Measurements from ENCODE around the gene GNAI3. TPM values are rescaled to one million over a fixed set of nuclear protein-coding genes. Genes with fewer than 3 reads are reported as not detected.

The GNAI3 gene
- total RNA-seq, 1 experiment from 2014 or later: 10.0 TPM

DNA sequence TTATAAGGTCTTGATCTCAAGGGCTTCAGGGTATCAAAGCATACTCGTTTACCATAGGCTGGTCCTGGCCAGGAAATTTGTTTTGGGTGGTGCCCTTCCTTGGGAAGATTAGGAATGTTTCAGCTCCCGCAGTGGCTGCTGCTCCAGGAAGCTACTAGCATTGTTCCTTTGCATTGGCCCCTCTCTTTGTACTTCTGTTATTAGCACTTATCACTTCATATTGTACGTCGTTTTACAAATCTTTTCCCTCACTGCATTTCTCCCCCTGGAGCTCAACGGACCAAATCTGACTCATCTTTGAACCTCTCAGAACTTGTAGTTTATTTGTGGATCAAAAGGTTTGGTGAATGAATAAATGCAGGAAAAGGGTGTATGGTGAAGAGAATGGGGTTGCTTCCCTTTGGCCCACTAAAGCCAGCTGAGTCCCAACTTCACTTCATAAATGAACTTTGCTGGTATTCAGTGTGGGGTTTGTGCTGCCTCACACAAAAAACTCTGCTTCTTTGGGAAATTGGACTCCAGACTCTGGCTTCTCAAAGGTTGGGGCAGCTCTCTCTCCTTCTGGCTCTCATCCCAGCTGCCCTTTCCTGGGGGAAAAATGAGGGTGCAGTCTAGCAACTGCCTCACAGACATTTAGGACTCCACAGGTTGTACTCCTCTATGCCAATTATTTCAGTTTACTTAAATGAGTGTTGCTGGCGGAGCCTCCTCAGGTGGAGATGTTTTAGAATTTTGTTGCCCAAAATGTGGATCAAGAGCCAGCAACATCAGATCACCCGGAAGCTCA lies 65.1 kb downstream of the GNAI3 start:
- intact Hi-C loops (cut with micrococcal nuclease; ENCODE audit: unreplicated experiment): no loop called here
- POLR2A ChIA-PET (ENCODE audit: unreplicated experiment): interaction anchor here (0.6 to 0.7 kb wide), 3 partner anchors 382 to 521 kb away, joined by 4 to 13 read pairs (median 7); no protein-coding TSS in a partner anchor
- TF ChIP-seq, protein P1, sequence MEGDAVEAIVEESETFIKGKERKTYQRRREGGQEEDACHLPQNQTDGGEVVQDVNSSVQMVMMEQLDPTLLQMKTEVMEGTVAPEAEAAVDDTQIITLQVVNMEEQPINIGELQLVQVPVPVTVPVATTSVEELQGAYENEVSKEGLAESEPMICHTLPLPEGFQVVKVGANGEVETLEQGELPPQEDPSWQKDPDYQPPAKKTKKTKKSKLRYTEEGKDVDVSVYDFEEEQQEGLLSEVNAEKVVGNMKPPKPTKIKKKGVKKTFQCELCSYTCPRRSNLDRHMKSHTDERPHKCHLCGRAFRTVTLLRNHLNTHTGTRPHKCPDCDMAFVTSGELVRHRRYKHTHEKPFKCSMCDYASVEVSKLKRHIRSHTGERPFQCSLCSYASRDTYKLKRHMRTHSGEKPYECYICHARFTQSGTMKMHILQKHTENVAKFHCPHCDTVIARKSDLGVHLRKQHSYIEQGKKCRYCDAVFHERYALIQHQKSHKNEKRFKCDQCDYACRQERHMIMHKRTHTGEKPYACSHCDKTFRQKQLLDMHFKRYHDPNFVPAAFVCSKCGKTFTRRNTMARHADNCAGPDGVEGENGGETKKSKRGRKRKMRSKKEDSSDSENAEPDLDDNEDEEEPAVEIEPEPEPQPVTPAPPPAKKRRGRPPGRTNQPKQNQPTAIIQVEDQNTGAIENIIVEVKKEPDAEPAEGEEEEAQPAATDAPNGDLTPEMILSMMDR (conservative IDR thresholded peaks at IDR 0.05): no peak
- no peak for TF ChIP-seq EZH2 (IDR thresholded peaks at IDR 0.05; ENCODE audit: low read depth)

DNA sequence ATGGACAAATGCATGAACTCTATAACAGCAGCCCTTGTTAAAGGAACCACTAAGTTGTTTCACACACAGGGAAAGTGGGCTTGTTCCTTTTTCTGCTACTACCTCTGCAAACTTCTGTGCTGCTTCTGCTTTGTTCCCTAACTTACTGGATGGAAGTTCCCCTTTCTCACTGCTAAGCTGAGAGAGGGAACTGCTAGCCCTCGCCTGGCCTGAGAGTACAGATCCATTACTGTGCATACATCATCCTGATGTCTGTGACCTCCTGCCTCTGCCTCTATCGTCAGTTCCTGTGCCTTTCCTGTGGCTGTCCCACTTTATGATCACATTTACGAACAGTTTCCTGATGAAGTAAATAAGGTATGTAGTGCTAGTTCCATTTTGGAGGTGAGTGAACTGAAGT lies 67.5 kb downstream of the GNAI3 start:
- H4K20me1 ChIP-seq (ENCODE audit: insufficient read depth): no peaks in the 10 kb centered on the region
- H3K4me3 ChIP-seq: no peak overlapping the region
- H3K4me1 ChIP-seq (replicated peaks; ENCODE audit: insufficient read depth): peaks cover 32% of the 10 kb centered on the region
- DNase-seq: no peak
- intact Hi-C loops (cut with micrococcal nuclease; ENCODE audit: unreplicated experiment): no loop called here
- no peaks in the 10 kb centered on the region for H3K9me2 ChIP-seq (ENCODE audit: insufficient read depth)
- no peak for TF ChIP-seq EZH2 (IDR thresholded peaks at IDR 0.05; ENCODE audit: low read depth)
- TF ChIP-seq, protein P1 (conservative IDR thresholded peaks at IDR 0.05): no peak
- H3K79me2 ChIP-seq (ENCODE audit: low read depth): peaks cover 25% of the 10 kb centered on the region
- H3K4me2 ChIP-seq: no peak overlapping the region
- H3K9me3 ChIP-seq (ENCODE audit: insufficient read depth, low read depth): no peaks in the 10 kb centered on the region
- BruUV-seq (replicated peaks): no TSS peak
- H3F3A ChIP-seq (ENCODE audit: insufficient read depth, low read depth): peaks cover 45% of the 10 kb centered on the region
- H2AFZ ChIP-seq: no peak overlapping the region
- ChIA-PET CTCF (no interaction called here), POLR2A (ENCODE audit: unreplicated experiment) (no interaction called here)
- no peak overlapping the region for H3K27ac ChIP-seq
- no peaks in the 10 kb centered on the region for H3K27me3 ChIP-seq (ENCODE audit: insufficient read depth, low read depth)
- no peaks in the 10 kb centered on the region for H3K36me3 ChIP-seq (ENCODE audit: low read depth)

More for the DNA sequence above, 65.1 kb downstream of the GNAI3 start:
- Histone ChIP-seq H3F3A (ENCODE audit: insufficient read depth, low read depth) (peaks cover 38% of the 10 kb centered on the region), H3K9me2 (ENCODE audit: insufficient read depth) (no peaks in the 10 kb centered on the region), H4K20me1 (ENCODE audit: insufficient read depth) (no peaks in the 10 kb centered on the region), H3K27ac (no peak overlapping the region), H2AFZ (no peak overlapping the region), H3K4me3 (no peak overlapping the region), H3K79me2 (ENCODE audit: low read depth) (peaks cover 1% of the 10 kb centered on the region; the same call in 1 of the 2 replicates), H3K36me3 (ENCODE audit: low read depth) (no peaks in the 10 kb centered on the region), H3K27me3 (ENCODE audit: insufficient read depth, low read depth) (no peaks in the 10 kb centered on the region), H3K4me2 (no peak overlapping the region), H3K9me3 (ENCODE audit: insufficient read depth, low read depth) (no peaks in the 10 kb centered on the region), H3K4me1 (replicated peaks; ENCODE audit: insufficient read depth) (peaks cover 29% of the 10 kb centered on the region)
- BruUV-seq (replicated peaks): no TSS peak
- no peak for DNase-seq
- CTCF ChIA-PET: interaction anchor here (0.6 kb wide), 1 partner anchor 23 kb away, joined by 3 read pairs; no protein-coding TSS in a partner anchor

DNA sequence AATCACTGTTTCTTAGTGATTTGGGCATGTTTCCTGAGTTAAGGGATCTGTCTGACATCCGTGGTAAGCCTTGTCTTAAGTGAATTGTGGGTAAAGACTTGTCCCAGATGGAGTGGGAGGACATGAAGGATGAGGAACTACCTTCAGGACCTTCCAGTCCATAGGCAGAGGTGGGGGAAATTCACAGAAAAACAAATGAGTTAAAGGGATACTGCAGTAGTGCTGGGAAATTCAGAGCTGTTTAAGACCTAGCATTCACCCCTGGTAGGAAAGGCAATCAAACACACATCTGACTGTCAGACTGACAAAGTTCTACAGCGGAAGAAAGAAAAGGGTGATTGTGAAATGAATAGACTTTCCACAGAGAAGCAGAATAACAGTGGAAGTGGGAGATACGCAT lies 68.0 kb downstream of the GNAI3 start:
- Histone ChIP-seq H3K9me2 (ENCODE audit: insufficient read depth) (no peaks in the 10 kb centered on the region), H4K20me1 (ENCODE audit: insufficient read depth) (peaks cover 4% of the 10 kb centered on the region), H2AFZ (no peak overlapping the region), H3K4me2 (no peak overlapping the region), H3K4me3 (no peak overlapping the region), H3K27ac (no peak overlapping the region; the same call in 1 of the 2 replicates), H3K27me3 (ENCODE audit: insufficient read depth, low read depth) (no peaks in the 10 kb centered on the region), H3K79me2 (ENCODE audit: low read depth) (peaks cover 30% of the 10 kb centered on the region), H3K36me3 (ENCODE audit: low read depth) (no peaks in the 10 kb centered on the region), H3K4me1 (replicated peaks; ENCODE audit: insufficient read depth) (peaks cover 33% of the 10 kb centered on the region), H3K9me3 (ENCODE audit: insufficient read depth, low read depth) (no peaks in the 10 kb centered on the region), H3F3A (ENCODE audit: insufficient read depth, low read depth) (peaks cover 44% of the 10 kb centered on the region)
- CTCF ChIA-PET: interaction anchor here (1.0 to 1.3 kb wide), 3 partner anchors 24 to 70 kb away, joined by 3 read pairs; no protein-coding TSS in a partner anchor
- BruUV-seq (replicated peaks): no TSS peak
- POLR2A ChIA-PET (ENCODE audit: unreplicated experiment): no interaction called here
- DNase-seq: no peak
- intact Hi-C loops (cut with micrococcal nuclease; ENCODE audit: unreplicated experiment): no loop called here
- TF ChIP-seq, protein P1 (conservative IDR thresholded peaks at IDR 0.05): no peak
- TF ChIP-seq EZH2 (IDR thresholded peaks at IDR 0.05; ENCODE audit: low read depth): no peak

Data from PC-9 (cell line).